Ascending aorta (tissue), 2 donors: ENCODE measurements around the gene FMO4. TPM values are rescaled to one million over a fixed set of nuclear protein-coding genes. Genes with fewer than 3 reads are reported as not detected.
A peak's percentile ranks its signal among the peaks of the same experiment; 100 is the strongest.
"Not testable (repeated sequence)": the region's sequence is repeated elsewhere in the genome, so short reads cannot be mapped to it uniquely, and the experiment has no call there.

ENCODE experiments used
- DNase-seq, 2 donors: peaks; one replicate each; pipeline ENCODE4 v3.0.0-alpha.2; 2019; ENCODE audit warnings: low spot score in 2 of 2
- H3K27ac ChIP-seq, 2 donors: fragments of 200-600 bp; sonication (generic); one replicate each; pipeline ENCODE4 v1.5.1; 2016 to 2017; ENCODE audit warnings: mild to moderate bottlenecking in 1 of 2
- H3K27me3 ChIP-seq: fragments of 200-600 bp; sonication (generic); one replicate; pipeline ENCODE4 v1.5.1; 2017
- H3K36me3 ChIP-seq, 2 donors: fragments of 200-600 bp; sonication (generic); one replicate each; pipeline ENCODE4 v1.5.1; 2016
- H3K4me1 ChIP-seq, 2 donors: fragments of 200-600 bp; sonication (generic); one replicate each; pipeline ENCODE4 v1.5.1; 2016 to 2017; ENCODE audit warnings: mild to moderate bottlenecking in 1 of 2
- H3K4me3 ChIP-seq, 2 donors: fragments of 200-600 bp; sonication (generic); one replicate each; pipeline ENCODE4 v1.5.1; 2016 to 2017; ENCODE audit warnings: mild to moderate bottlenecking in 1 of 2
- H3K9me3 ChIP-seq, 2 donors: fragments of 200-600 bp; sonication (generic); one replicate each; pipeline ENCODE4 v1.5.1; 2016
- intact Hi-C: fragments of 100-400 bp; cut with DNase I; formaldehyde crosslinking; loops from one replicate; pipeline ENCODE4 v1.15.1; 2023
- total RNA-seq: library from RNA; depleted of rRNA; stranded (reverse); fragments of >200 nt; gene quantifications from one replicate; pipeline ENCODE4 v1.1.0, GENCODE V29; 2016
- TF ChIP-seq, protein P1 (sequence below), 3 experiments: fragments of 200-600 bp in 2 of 3; fragments of 450-650 bp in 1 of 3; sonication (generic) in 2 of 3; IDR thresholded peaks; one replicate each; pipeline ENCODE4 v1.5.1; 2016 to 2019; ENCODE audit warnings: antibody characterized with exemption in 3 of 3, mild to moderate bottlenecking in 1 of 3, moderate library complexity in 1 of 3

The FMO4 gene
- total RNA-seq, 1 donor from 2014 or later, result 30.1 TPM

DNA sequence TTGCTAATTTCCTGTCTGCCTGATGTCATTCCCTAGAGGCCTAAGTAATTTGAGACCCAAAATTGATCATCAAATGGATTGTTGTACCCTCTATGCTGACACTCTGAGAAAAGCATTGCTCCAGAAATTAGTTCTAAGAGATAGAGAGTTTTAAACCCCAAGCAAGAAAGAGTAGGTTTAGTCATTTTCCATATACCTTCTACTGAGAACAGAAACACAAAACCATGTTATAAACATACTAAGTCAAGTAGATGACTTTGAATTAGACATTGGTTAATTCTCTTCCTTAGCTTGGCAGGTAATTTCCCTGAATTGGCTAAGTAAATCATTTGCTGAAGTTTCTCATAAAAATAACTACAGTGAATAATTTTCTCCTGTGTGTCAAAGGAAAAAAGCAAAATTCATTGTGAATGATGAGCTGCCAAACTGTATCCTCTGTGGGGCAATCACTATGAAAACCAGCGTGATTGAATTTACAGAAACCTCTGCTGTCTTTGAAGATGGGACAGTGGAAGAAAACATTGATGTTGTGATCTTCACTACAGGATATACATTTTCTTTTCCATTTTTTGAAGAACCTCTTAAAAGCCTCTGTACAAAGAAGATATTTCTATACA, 20.1 kb downstream of the FMO4 start:
- Histone ChIP-seq H3K4me3 (no peak overlapping the region), H3K36me3 (peaks cover 0 to 13% of the 10 kb centered on the region in 2 donors), H3K27me3 (no peaks in the 10 kb centered on the region), H3K4me1 (no peaks in the 10 kb centered on the region), H3K27ac (no peak overlapping the region), H3K9me3 (no peaks in the 10 kb centered on the region)
- no peak for DNase-seq
- intact Hi-C loops, result no loop called here
- TF ChIP-seq, protein P1, sequence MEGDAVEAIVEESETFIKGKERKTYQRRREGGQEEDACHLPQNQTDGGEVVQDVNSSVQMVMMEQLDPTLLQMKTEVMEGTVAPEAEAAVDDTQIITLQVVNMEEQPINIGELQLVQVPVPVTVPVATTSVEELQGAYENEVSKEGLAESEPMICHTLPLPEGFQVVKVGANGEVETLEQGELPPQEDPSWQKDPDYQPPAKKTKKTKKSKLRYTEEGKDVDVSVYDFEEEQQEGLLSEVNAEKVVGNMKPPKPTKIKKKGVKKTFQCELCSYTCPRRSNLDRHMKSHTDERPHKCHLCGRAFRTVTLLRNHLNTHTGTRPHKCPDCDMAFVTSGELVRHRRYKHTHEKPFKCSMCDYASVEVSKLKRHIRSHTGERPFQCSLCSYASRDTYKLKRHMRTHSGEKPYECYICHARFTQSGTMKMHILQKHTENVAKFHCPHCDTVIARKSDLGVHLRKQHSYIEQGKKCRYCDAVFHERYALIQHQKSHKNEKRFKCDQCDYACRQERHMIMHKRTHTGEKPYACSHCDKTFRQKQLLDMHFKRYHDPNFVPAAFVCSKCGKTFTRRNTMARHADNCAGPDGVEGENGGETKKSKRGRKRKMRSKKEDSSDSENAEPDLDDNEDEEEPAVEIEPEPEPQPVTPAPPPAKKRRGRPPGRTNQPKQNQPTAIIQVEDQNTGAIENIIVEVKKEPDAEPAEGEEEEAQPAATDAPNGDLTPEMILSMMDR (IDR thresholded peaks at IDR 0.05), result no peak

DNA sequence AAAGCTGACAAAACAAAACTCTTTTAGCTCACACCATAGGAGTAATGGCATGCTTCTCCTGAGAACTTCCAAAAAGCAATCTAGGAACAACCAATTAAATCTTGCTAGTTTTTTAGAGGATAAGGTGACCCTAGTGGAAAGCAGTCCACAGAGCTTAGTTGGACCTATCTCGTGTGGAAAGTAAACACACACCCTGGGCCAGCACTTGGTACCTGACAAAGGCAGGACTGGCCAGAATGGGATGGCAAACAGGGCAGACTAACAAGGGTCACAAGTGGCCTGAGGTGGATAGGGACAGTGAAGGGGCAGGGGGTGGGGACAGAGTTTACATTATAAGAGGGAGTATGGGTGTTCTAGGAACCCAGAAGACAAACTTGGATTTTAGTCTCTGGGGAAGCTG, 22.0 kb downstream of the FMO4 start:
- Histone ChIP-seq H3K36me3 (peaks cover 0 to 4% of the 10 kb centered on the region in 2 donors), H3K4me1 (no peaks in the 10 kb centered on the region), H3K9me3 (no peaks in the 10 kb centered on the region), H3K27me3 (no peaks in the 10 kb centered on the region), H3K27ac (no peak overlapping the region), H3K4me3 (no peak overlapping the region)
- no peak for DNase-seq
- TF ChIP-seq, protein P1 (IDR thresholded peaks at IDR 0.05), result no peak
- intact Hi-C loops, result no loop called here

DNA sequence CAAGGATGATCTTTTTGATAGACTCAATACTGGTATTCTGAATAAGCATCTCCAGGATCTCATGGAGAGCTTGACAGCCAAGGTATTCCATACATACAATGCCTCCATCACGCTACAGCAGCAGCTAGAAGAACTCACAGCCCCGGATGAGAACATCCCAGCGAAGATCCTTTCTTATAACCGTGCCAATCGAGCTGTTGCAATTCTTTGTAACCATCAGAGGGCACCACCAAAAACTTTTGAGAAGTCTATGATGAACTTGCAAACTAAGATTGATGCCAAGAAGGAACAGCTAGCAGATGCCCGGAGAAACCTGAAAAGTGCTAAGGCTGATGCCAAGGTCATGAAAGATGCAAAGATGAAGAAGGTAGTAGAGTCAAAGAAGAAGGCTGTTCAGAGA, 25.4 kb downstream of the FMO4 start:
- H3K4me1 ChIP-seq, H3K9me3 ChIP-seq, intact Hi-C loops, H3K27me3 ChIP-seq, H3K27ac ChIP-seq, DNase-seq, H3K36me3 ChIP-seq, H3K4me3 ChIP-seq: not testable (repeated sequence)

DNA sequence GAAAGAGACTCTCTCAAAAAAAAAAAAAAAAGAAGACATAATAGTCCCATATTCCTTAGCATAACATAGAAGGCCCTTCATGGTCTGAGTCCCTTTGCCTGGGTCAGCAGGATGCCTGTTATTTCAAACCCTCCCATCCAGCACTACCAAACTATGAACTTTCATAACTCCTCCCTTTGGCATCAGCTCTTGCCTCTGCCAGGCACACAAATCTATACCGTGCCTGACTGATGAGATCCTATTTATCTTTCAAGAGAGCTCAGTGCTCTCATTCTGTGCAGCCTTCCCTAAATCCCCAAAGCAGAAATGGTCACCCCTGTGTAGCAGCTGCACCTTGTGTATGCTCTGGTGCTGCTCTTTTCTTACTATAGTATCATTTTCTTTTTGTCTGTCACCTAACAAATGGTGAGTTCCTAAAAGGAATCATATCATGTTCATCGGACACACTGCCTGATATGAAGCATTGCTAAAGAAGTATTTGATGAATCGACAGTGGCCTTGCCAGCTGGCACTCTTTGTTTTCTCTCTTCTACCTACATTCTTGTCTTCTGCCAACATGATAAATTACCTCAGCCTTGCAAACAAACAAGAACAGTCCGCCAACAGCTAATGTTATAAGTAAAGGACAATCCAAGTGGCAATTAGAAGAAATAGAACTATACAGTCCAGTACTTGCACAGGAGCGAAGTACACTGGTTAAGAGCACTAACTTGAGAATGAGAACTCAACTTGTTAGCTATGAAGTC, 29.9 kb downstream of the FMO4 start:
- Histone ChIP-seq H3K27me3 (no peaks in the 10 kb centered on the region), H3K27ac (peak overlapping the region; percentile 48 to 62), H3K4me3 (no peak overlapping the region), H3K36me3 (peaks cover 0 to 4% of the 10 kb centered on the region in 2 donors), H3K4me1 (peaks cover 0 to 19% of the 10 kb centered on the region in 2 donors), H3K9me3 (no peaks in the 10 kb centered on the region)
- no peak for DNase-seq
- intact Hi-C loops, result loop anchor here (2.0 kb wide), 1 partner anchor 29 kb away; the partner anchor contains the start of gene FMO4
- TF ChIP-seq, protein P1 (IDR thresholded peaks at IDR 0.05), result no peak

DNA sequence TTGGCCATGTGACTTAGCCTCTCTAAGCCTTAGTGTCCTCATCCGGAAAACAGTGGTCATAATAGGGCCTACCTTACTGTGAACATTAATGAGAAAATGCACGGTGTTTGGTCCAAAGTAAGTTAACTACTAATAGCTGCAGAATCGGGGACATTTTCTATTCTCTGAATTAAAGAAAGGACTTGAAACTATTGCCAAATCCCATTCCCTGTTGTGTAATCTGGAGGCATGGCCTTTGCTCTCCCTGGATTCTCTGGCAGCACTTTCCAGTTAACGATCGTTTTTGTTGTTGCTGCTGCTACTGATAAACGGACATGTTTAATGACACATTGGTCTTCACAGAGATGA, 30.5 kb downstream of the FMO4 start:
- TF ChIP-seq, protein P1 (IDR thresholded peaks at IDR 0.05), result no peak
- H3K36me3 ChIP-seq, result no peaks in the 10 kb centered on the region
- H3K9me3 ChIP-seq, result no peaks in the 10 kb centered on the region
- intact Hi-C loops, result loop anchor here (2.0 kb wide), 1 partner anchor 30 kb away; the partner anchor contains the start of gene FMO4
- no peak overlapping the region for H3K4me3 ChIP-seq
- peak overlapping the region; percentile 48 to 62 for H3K27ac ChIP-seq
- peak in 1 of 2 donors; percentile 68 for DNase-seq
- peaks cover 0 to 19% of the 10 kb centered on the region in 2 donors for H3K4me1 ChIP-seq
- H3K27me3 ChIP-seq, result no peaks in the 10 kb centered on the region

DNA sequence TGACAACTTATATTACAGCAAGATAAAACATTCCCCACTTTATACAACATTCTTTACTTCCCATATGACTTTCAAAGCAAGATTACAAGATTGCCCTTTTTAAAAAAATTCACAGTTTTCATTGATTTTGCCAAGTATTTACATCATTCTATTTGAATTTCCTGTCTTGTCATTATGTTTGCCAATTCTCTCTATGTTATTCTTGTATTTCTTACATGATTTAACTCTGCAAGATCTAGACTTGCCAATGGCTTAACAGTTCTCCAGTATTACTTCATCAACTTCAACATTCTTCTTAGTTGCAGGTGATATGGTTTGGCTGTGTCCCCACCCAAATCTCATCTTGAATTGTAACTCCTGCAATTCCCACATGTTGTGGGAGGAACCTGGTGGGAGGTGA, 31.6 kb downstream of the FMO4 start:
- Histone ChIP-seq H3K27me3 (no peaks in the 10 kb centered on the region), H3K9me3 (no peaks in the 10 kb centered on the region), H3K36me3 (no peaks in the 10 kb centered on the region), H3K4me3 (no peak overlapping the region), H3K27ac (peak overlapping the region; percentile 48 to 62), H3K4me1 (peaks cover 0 to 19% of the 10 kb centered on the region in 2 donors)
- intact Hi-C loops, result loop anchor here (1.0 to 2.0 kb wide), 2 partner anchors 27 to 31 kb away; partner anchors contain the start of gene FMO4
- TF ChIP-seq, protein P1 (IDR thresholded peaks at IDR 0.05), result no peak
- DNase-seq, result no peak
